Gastrocnemius medialis (tissue), 4 donors: ENCODE data around the gene MCOLN3. TPM values are rescaled to one million over a fixed set of nuclear protein-coding genes. Genes with fewer than 3 reads are reported as not detected.

Source experiments
- ATAC-seq, 2 donors: fragments of 150-250 bp; one replicate each; pipeline ENCODE4 v1.9.1; 2016
- DNase-seq, 2 donors: peaks; one replicate each; pipeline ENCODE4 v3.0.0-alpha.2; 2019
- H3K27ac ChIP-seq, 4 donors: fragments of 200-600 bp; sonication (generic); 1 replicate in 1 of 4; 2 replicates in 3 of 4; pipeline ENCODE4 v1.5.1; 2016 to 2018; ENCODE audit warnings: mild to moderate bottlenecking in 2 of 4, moderate library complexity in 1 of 4
- H3K27me3 ChIP-seq, 3 donors: fragments of 200-600 bp; sonication (generic) in 2 of 3; 1 replicate in 1 of 3; 2 replicates in 2 of 3; pipeline versions ENCODE4 v1.5.1 to v1.6.0; 2016 to 2019; ENCODE audit warnings: mild to moderate bottlenecking in 1 of 3, moderate library complexity in 1 of 3
- H3K36me3 ChIP-seq, 2 donors: fragments of 200-600 bp; sonication (generic) in 1 of 2; one replicate each; pipeline ENCODE4 v1.5.1; 2017 to 2018
- H3K4me1 ChIP-seq, 2 donors: fragments of 200-600 bp; sonication (generic) in 1 of 2; one replicate each; pipeline ENCODE4 v1.5.1; 2016 to 2017; ENCODE audit warnings: mild to moderate bottlenecking in 2 of 2
- H3K4me3 ChIP-seq, 4 donors: fragments of 200-600 bp; sonication (generic) in 3 of 4; 1 replicate in 1 of 4; 2 replicates in 3 of 4; pipeline ENCODE4 v1.5.1; 2016 to 2019; ENCODE audit warnings: mild to moderate bottlenecking in 2 of 4
- H3K9me3 ChIP-seq, 3 donors: fragments of 200-600 bp; sonication (generic) in 2 of 3; 1 replicate in 1 of 3; 2 replicates in 2 of 3; pipeline ENCODE4 v1.5.1; 2016 to 2019
- POLR2A ChIP-seq, 2 donors: fragments of 450-650 bp; IDR thresholded peaks; one replicate each; pipeline ENCODE4 v1.6.1; 2017; ENCODE audit warnings: antibody characterized with exemption in 2 of 2, mild to moderate bottlenecking in 2 of 2, moderate library complexity in 2 of 2
- in situ Hi-C, 4 donors: fragments of 200-750 bp; cut with MboI; loops; one replicate each; pipeline versions ENCODE4 v1.15.0 to v1.8.0; 2017; ENCODE audit warnings: low sequenced_read_pairs in 4 of 4
- intact Hi-C: fragments of 100-400 bp; cut with DNase I; formaldehyde crosslinking; loops from one replicate; pipeline ENCODE4 v1.15.1; 2023; ENCODE audit warnings: low total_unique reads
- total RNA-seq, 4 donors: library from RNA; depleted of rRNA; stranded (reverse); fragments of >200 nt; gene quantifications; one replicate each; pipeline versions ENCODE4 v1.1.0 to v1.2.3, GENCODE V29; 2016
- TF ChIP-seq, protein P1 (sequence below), 5 experiments: fragments of 450-650 bp in 3 of 5; fragments of 200-600 bp in 2 of 5; sonication (generic) in 2 of 5; IDR thresholded peaks in 4 of 5; conservative IDR thresholded peaks in 1 of 5; 1 replicate in 4 of 5; 2 replicates in 1 of 5; pipeline ENCODE4 v1.5.1; 2016 to 2019; ENCODE audit warnings: antibody characterized with exemption in 5 of 5, mild to moderate bottlenecking in 3 of 5, moderate library complexity in 3 of 5

MCOLN3 gene
- total RNA-seq, 4 donors from 2014 or later: 0.19 to 0.61 (median 0.33) TPM

DNA sequence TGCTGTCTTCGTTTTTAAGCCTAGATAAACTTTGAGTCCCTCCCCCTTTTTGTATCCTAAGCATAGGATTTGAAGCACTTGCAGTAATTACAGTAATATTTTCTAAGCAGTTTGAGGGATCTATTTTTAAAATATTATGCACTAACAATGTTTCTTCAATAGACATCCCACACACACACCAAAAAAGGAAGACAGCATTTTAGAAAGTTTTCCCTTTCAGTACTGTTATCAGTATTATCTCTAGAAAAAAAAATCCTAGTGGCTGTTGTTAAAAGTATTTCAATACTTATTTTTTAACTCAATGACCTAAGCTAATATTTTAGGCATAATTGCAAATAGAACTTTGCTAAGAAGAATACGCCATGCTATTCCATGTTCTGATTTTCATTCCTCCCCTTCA lies 15.1 kb downstream of the MCOLN3 start:
- DNase-seq (no peak), ATAC-seq (no peak)
- H3K4me3 ChIP-seq: no peak overlapping the region
- H3K9me3 ChIP-seq: no peaks in the 10 kb centered on the region
- H3K36me3 ChIP-seq: no peaks in the 10 kb centered on the region
- no peaks in the 10 kb centered on the region for H3K27me3 ChIP-seq
- H3K4me1 ChIP-seq: no peaks in the 10 kb centered on the region
- in situ Hi-C loops: no loop called here
- intact Hi-C loops: no loop called here
- no peak for TF ChIP-seq POLR2A (IDR thresholded peaks at IDR 0.05)
- TF ChIP-seq, protein P1, sequence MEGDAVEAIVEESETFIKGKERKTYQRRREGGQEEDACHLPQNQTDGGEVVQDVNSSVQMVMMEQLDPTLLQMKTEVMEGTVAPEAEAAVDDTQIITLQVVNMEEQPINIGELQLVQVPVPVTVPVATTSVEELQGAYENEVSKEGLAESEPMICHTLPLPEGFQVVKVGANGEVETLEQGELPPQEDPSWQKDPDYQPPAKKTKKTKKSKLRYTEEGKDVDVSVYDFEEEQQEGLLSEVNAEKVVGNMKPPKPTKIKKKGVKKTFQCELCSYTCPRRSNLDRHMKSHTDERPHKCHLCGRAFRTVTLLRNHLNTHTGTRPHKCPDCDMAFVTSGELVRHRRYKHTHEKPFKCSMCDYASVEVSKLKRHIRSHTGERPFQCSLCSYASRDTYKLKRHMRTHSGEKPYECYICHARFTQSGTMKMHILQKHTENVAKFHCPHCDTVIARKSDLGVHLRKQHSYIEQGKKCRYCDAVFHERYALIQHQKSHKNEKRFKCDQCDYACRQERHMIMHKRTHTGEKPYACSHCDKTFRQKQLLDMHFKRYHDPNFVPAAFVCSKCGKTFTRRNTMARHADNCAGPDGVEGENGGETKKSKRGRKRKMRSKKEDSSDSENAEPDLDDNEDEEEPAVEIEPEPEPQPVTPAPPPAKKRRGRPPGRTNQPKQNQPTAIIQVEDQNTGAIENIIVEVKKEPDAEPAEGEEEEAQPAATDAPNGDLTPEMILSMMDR (IDR thresholded peaks at IDR 0.05 in 4 of 5, conservative IDR thresholded peaks at IDR 0.05 in 1 of 5): no peak
- H3K27ac ChIP-seq: no peak overlapping the region

DNA sequence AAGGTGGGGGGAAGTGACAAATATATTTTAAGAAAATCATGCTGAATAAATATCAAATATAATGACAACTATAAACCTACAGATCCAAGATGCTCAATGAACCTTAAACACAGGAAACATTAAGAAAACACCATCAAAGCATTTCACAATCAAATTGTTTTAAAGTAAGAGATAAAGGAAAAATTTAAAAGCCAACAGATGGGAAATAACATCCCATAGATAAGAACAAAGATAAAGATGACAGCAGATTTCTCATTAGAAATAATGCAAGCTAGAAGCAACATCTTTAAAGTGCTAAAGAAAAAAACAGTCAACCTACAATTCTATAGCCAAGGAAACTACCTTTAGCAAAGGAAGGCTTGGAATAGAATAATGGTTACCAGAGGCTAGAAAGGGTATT lies 17.8 kb downstream of the MCOLN3 start:
- Histone ChIP-seq H3K36me3 (no peaks in the 10 kb centered on the region), H3K27ac (no peak overlapping the region), H3K9me3 (no peaks in the 10 kb centered on the region), H3K4me3 (no peak overlapping the region), H3K4me1 (no peaks in the 10 kb centered on the region), H3K27me3 (no peaks in the 10 kb centered on the region)
- in situ Hi-C loops (no loop called here), intact Hi-C loops (no loop called here)
- DNase-seq (no peak), ATAC-seq (no peak)
- no peak for TF ChIP-seq POLR2A (IDR thresholded peaks at IDR 0.05)
- TF ChIP-seq, protein P1 (IDR thresholded peaks at IDR 0.05 in 4 of 5, conservative IDR thresholded peaks at IDR 0.05 in 1 of 5): no peak

DNA sequence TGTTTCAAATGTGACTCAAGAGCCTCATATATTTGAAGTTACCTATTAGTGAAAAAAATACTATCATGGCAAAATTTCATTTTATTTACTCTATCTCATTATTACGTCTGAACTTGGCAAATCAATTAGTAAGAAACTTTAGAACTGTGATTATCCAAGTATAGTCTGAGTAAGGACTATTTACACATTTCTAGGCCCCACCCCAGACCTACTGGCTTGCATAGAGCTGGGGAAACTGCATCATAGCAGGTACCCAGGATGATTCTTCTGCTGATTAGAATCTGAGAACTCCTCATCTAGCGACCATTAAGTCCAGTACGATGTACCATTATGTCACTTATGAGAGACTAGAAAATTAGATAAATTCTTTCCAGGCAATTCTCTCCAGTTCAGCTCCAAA lies 20.1 kb downstream of the MCOLN3 start:
- no peak for DNase-seq
- Histone ChIP-seq H3K4me1 (no peaks in the 10 kb centered on the region), H3K36me3 (no peaks in the 10 kb centered on the region), H3K4me3 (no peak overlapping the region), H3K27ac (no peak overlapping the region), H3K27me3 (no peaks in the 10 kb centered on the region), H3K9me3 (no peaks in the 10 kb centered on the region)
- no peak for ATAC-seq
- no peak for TF ChIP-seq POLR2A (IDR thresholded peaks at IDR 0.05)
- TF ChIP-seq, protein P1 (IDR thresholded peaks at IDR 0.05 in 4 of 5, conservative IDR thresholded peaks at IDR 0.05 in 1 of 5): no peak
- in situ Hi-C loops (no loop called here), intact Hi-C loops (no loop called here)

DNA sequence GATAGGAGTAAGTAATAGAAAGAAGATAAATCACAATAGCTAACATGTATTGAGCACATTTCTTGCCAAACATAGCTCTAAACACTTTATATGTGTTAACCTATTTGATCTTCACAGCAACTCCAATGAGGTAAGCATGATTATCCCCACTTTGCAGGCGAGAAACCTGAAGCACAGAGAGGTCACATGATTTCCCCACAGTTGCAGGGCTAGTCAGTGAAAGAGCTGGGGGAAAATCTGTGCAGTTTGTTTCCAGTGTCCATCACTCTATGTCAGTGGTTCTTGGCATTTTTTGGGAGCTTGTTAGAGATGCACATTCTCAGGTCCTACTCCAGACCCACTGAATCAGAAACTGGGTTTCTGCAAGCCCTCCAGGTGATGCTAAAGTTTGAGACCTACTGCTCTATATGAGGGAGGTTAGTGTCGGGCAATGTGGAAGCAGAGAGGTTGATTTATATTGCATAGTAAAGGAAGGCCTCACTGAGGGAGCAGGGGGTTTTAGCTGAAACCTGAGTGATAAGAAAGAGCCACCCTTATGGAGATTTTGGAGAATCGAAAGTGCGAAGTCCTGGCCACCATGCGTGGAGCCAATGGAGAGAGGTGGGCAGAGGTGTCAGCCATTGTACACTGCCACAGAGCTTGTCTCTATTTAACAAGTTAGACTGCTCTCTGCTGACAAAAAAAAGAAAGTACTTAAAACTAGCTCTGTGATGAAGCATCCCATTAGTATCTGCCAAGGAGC lies 20.9 kb downstream of the MCOLN3 start:
- H3K27me3 ChIP-seq: no peaks in the 10 kb centered on the region
- intact Hi-C loops (no loop called here), in situ Hi-C loops (no loop called here)
- no peak for TF ChIP-seq POLR2A (IDR thresholded peaks at IDR 0.05)
- TF ChIP-seq, protein P1 (IDR thresholded peaks at IDR 0.05 in 4 of 5, conservative IDR thresholded peaks at IDR 0.05 in 1 of 5): no peak
- H3K27ac ChIP-seq: no peak overlapping the region
- no peak overlapping the region for H3K4me3 ChIP-seq
- H3K9me3 ChIP-seq: no peaks in the 10 kb centered on the region
- DNase-seq (no peak), ATAC-seq (no peak)
- no peaks in the 10 kb centered on the region for H3K4me1 ChIP-seq
- no peaks in the 10 kb centered on the region for H3K36me3 ChIP-seq

DNA sequence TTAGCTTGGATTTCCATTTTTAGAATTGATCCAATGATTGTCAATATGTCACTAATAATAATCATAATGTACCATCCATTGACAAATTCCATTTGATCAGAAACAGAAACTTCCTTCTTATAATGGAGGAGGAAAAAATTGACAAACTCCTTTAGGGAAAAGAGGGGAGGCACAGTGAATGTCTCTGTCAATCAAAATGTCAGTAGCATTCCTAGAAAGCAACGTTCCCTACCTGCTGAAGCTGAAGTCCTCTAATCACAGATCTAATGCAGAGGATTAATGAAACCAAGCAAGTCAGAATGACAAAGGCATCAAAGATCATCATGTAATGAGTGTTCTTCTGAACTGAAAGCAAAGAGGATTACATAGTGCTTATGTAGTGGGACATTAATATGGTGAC lies 22.4 kb downstream of the MCOLN3 start:
- in situ Hi-C loops: no loop called here
- Histone ChIP-seq H3K36me3 (no peaks in the 10 kb centered on the region), H3K27ac (no peak overlapping the region), H3K27me3 (no peaks in the 10 kb centered on the region), H3K4me3 (no peak overlapping the region), H3K9me3 (no peaks in the 10 kb centered on the region), H3K4me1 (no peaks in the 10 kb centered on the region)
- DNase-seq (no peak), ATAC-seq (no peak)
- intact Hi-C loops: no loop called here
- TF ChIP-seq, protein P1 (IDR thresholded peaks at IDR 0.05 in 4 of 5, conservative IDR thresholded peaks at IDR 0.05 in 1 of 5): no peak
